Umbilical cord (tissue), 2 donors: ENCODE results near the gene C1S. TPM values are rescaled to one million over a fixed set of nuclear protein-coding genes. Genes with fewer than 3 reads are reported as not detected.
"Not testable (repeated sequence)": the region's sequence is repeated elsewhere in the genome, so short reads cannot be mapped to it uniquely, and the experiment has no call there.

ENCODE experiments used
- DNase-seq: peaks from one replicate; pipeline ENCODE4 v3.0.0-alpha.2; 2015; ENCODE audit warnings: low spot score
- total RNA-seq: library from RNA; depleted of rRNA; stranded (reverse); fragments of >200 nt; gene quantifications from one replicate; pipeline ENCODE4 v1.2.3, GENCODE V29; 2014; ENCODE audit warnings: low replicate concordance; ENCODE audit not compliant: insufficient read depth

C1S gene
- total RNA-seq, 1 donor from 2014 or later: 201 TPM

GRCh38 chr12:7102582-7102981 lies 42.1 kb downstream of the C1S start:
- DNase-seq: no peak

- DNase-seq: no peak
Observed at GRCh38 chr12:7103837-7104584, 43.5 kb downstream of the C1S start.

- no peak for DNase-seq
Observed at GRCh38 chr12:7106082-7106481, 45.6 kb downstream of the C1S start.

- DNase-seq: not testable (repeated sequence)
Observed at GRCh38 chr12:7107181-7107580, 46.7 kb downstream of the C1S start.

- DNase-seq: no peak
Observed at GRCh38 chr12:7107636-7108002, 47.1 kb downstream of the C1S start.

GRCh38 chr12:7108003-7108795 lies 47.7 kb downstream of the C1S start:
- peak; percentile 86 for DNase-seq

GRCh38 chr12:7108796-7109571 lies 48.5 kb downstream of the C1S start, which contains the start of gene C1RL:
Gene C1RL (minus strand): TSS chr12:7109214. CDS start chr12:7109180, 34 bp downstream.
- peak; percentile 87 for DNase-seq

- DNase-seq: no peak
Observed at GRCh38 chr12:7109572-7109920, 49.0 kb downstream of the C1S start.

GRCh38 chr12:7110661-7111060 lies 50.1 kb downstream of the C1S start:
- DNase-seq: no peak

- no peak for DNase-seq
Observed at GRCh38 chr12:7112041-7112440, 51.5 kb downstream of the C1S start.

- peak; percentile 38 for DNase-seq
Observed at GRCh38 chr12:7113389-7113871, 52.9 kb downstream of the C1S start.

GRCh38 chr12:7114008-7114407 lies 53.5 kb downstream of the C1S start:
- DNase-seq: no peak

- no peak for DNase-seq
Observed at GRCh38 chr12:7114851-7115250, 54.3 kb downstream of the C1S start.

- no peak for DNase-seq
Observed at GRCh38 chr12:7116196-7116595, 55.7 kb downstream of the C1S start.

- no peak for DNase-seq
Observed at GRCh38 chr12:7116916-7117315, 56.4 kb downstream of the C1S start.

- no peak for DNase-seq
Observed at GRCh38 chr12:7117670-7118069, 57.2 kb downstream of the C1S start.

- DNase-seq: no peak
Observed at GRCh38 chr12:7118881-7119280, 58.4 kb downstream of the C1S start.

GRCh38 chr12:7120166-7120565 lies 59.6 kb downstream of the C1S start:
- no peak for DNase-seq
